Measurements from ENCODE around the gene CLCN6. TPM values are rescaled to one million over a fixed set of nuclear protein-coding genes. Genes with fewer than 3 reads are reported as not detected.

CLCN6 gene
- total and polyA plus RNA-seq, 2 donors (not counting 1 experiment from before 2014, with no cell fraction given) = 15.3 to 19.3 TPM

- no peak overlapping the region for H3K4me3 ChIP-seq (replicated peaks in 1 of 4; ENCODE audit: control extremely low read depth in 1 of 4, insufficient read depth in 1 of 4, low read depth in 3 of 4, low read length in 4 of 4)
- H3K4me1 ChIP-seq (ENCODE audit: control insufficient read depth, extremely low read depth, insufficient read depth, low read length) = no peaks in the 10 kb centered on the region
- no peaks in the 10 kb centered on the region for H3K36me3 ChIP-seq (ENCODE audit: control insufficient read depth, insufficient read depth, low read length)
- H3K4me2 ChIP-seq (ENCODE audit: extremely low read depth, insufficient read depth, low read length) = no peak overlapping the region
- no peaks in the 10 kb centered on the region for H3K9me3 ChIP-seq (ENCODE audit: control insufficient read depth, insufficient read depth, low read depth, low read length)
- H3K27ac ChIP-seq (ENCODE audit: insufficient read depth, low read length) = no peak overlapping the region
- no peaks in the 10 kb centered on the region for H4K20me1 ChIP-seq (ENCODE audit: control insufficient read depth, extremely low read depth, insufficient read depth, low read length)
- peaks cover 11% of the 10 kb centered on the region for H3K27me3 ChIP-seq (ENCODE audit: control insufficient read depth, insufficient read depth, low read length)
- no peak overlapping the region for H3K9ac ChIP-seq (ENCODE audit: insufficient read depth, low read length)
- no peak for TF ChIP-seq EZH2 (IDR thresholded peaks at IDR 0.05; ENCODE audit: low read length, missing control alignments)
- TF ChIP-seq CTCF (conservative IDR thresholded peaks at IDR 0.05 in 1 of 2, IDR thresholded peaks at IDR 0.05 in 1 of 2; ENCODE audit: low read depth in 1 of 2, low read length in 2 of 2) = no peak
- H2AFZ ChIP-seq (ENCODE audit: low read length) = no peak overlapping the region
- DNase-seq (ENCODE audit: low read depth in 2 of 2) = no peak
- H3K79me2 ChIP-seq (ENCODE audit: control insufficient read depth, insufficient read depth, low read length) = no peaks in the 10 kb centered on the region
Measured at GRCh38 chr1:11759791-11760190, 46.2 kb upstream of the CLCN6 start.

- no peak for TF ChIP-seq EZH2 (IDR thresholded peaks at IDR 0.05; ENCODE audit: low read length, missing control alignments)
- no peak for TF ChIP-seq CTCF (conservative IDR thresholded peaks at IDR 0.05 in 1 of 2, IDR thresholded peaks at IDR 0.05 in 1 of 2; ENCODE audit: low read depth in 1 of 2, low read length in 2 of 2)
- DNase-seq (ENCODE audit: low read depth in 2 of 2) = no peak
- no peak overlapping the region for H3K4me3 ChIP-seq (replicated peaks in 1 of 4; ENCODE audit: control extremely low read depth in 1 of 4, insufficient read depth in 1 of 4, low read depth in 3 of 4, low read length in 4 of 4)
- H3K79me2 ChIP-seq (ENCODE audit: control insufficient read depth, insufficient read depth, low read length) = no peaks in the 10 kb centered on the region
- no peaks in the 10 kb centered on the region for H3K9me3 ChIP-seq (ENCODE audit: control insufficient read depth, insufficient read depth, low read depth, low read length)
- no peak overlapping the region for H3K27ac ChIP-seq (ENCODE audit: insufficient read depth, low read length)
- no peaks in the 10 kb centered on the region for H3K4me1 ChIP-seq (ENCODE audit: control insufficient read depth, extremely low read depth, insufficient read depth, low read length)
- no peaks in the 10 kb centered on the region for H4K20me1 ChIP-seq (ENCODE audit: control insufficient read depth, extremely low read depth, insufficient read depth, low read length)
- no peak overlapping the region for H2AFZ ChIP-seq (ENCODE audit: low read length)
- H3K4me2 ChIP-seq (ENCODE audit: extremely low read depth, insufficient read depth, low read length) = no peak overlapping the region
- peaks cover 8% of the 10 kb centered on the region for H3K27me3 ChIP-seq (ENCODE audit: control insufficient read depth, insufficient read depth, low read length)
- H3K9ac ChIP-seq (ENCODE audit: insufficient read depth, low read length) = no peak overlapping the region
- H3K36me3 ChIP-seq (ENCODE audit: control insufficient read depth, insufficient read depth, low read length) = no peaks in the 10 kb centered on the region
Measured at GRCh38 chr1:11761285-11761684, 44.7 kb upstream of the CLCN6 start.

- no peak for DNase-seq (ENCODE audit: low read depth in 2 of 2)
- Histone ChIP-seq H3K4me2 (ENCODE audit: extremely low read depth, insufficient read depth, low read length) (no peak within 1 kb of the TSS), H3K36me3 (ENCODE audit: control insufficient read depth, insufficient read depth, low read length) (no peaks in the 10 kb centered on the region), H2AFZ (ENCODE audit: low read length) (no peak within 1 kb of the TSS), H3K79me2 (ENCODE audit: control insufficient read depth, insufficient read depth, low read length) (no peaks in the 10 kb centered on the region), H4K20me1 (ENCODE audit: control insufficient read depth, extremely low read depth, insufficient read depth, low read length) (no peaks in the 10 kb centered on the region), H3K9ac (ENCODE audit: insufficient read depth, low read length) (no peak within 1 kb of the TSS), H3K27ac (ENCODE audit: insufficient read depth, low read length) (no peak within 1 kb of the TSS), H3K27me3 (ENCODE audit: control insufficient read depth, insufficient read depth, low read length) (peaks cover 8% of the 10 kb centered on the region), H3K4me1 (ENCODE audit: control insufficient read depth, extremely low read depth, insufficient read depth, low read length) (no peaks in the 10 kb centered on the region), H3K4me3 (replicated peaks in 1 of 4; ENCODE audit: control extremely low read depth in 1 of 4, insufficient read depth in 1 of 4, low read depth in 3 of 4, low read length in 4 of 4) (no peak within 1 kb of the TSS), H3K9me3 (ENCODE audit: control insufficient read depth, insufficient read depth, low read depth, low read length) (no peaks in the 10 kb centered on the region)
- TF ChIP-seq CTCF (conservative IDR thresholded peaks at IDR 0.05 in 1 of 2, IDR thresholded peaks at IDR 0.05 in 1 of 2; ENCODE audit: low read depth in 1 of 2, low read length in 2 of 2) (no peak), EZH2 (IDR thresholded peaks at IDR 0.05; ENCODE audit: low read length, missing control alignments) (no peak)
Measured at GRCh38 chr1:11761988-11762406, 44.0 kb upstream of the CLCN6 start, which contains the start of gene C1orf167. TSS of gene C1orf167 (plus strand) at chr1:11762193. CDS start at chr1:11764401, 2,208 bp downstream.

Measured in fibroblast of lung (primary cell).